ENCODE data around the gene PITPNB.

- TF ChIP-seq EZH2 (IDR thresholded peaks at IDR 0.05; ENCODE audit: low read length), result no peak
- TF ChIP-seq, protein P1, sequence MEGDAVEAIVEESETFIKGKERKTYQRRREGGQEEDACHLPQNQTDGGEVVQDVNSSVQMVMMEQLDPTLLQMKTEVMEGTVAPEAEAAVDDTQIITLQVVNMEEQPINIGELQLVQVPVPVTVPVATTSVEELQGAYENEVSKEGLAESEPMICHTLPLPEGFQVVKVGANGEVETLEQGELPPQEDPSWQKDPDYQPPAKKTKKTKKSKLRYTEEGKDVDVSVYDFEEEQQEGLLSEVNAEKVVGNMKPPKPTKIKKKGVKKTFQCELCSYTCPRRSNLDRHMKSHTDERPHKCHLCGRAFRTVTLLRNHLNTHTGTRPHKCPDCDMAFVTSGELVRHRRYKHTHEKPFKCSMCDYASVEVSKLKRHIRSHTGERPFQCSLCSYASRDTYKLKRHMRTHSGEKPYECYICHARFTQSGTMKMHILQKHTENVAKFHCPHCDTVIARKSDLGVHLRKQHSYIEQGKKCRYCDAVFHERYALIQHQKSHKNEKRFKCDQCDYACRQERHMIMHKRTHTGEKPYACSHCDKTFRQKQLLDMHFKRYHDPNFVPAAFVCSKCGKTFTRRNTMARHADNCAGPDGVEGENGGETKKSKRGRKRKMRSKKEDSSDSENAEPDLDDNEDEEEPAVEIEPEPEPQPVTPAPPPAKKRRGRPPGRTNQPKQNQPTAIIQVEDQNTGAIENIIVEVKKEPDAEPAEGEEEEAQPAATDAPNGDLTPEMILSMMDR (optimal IDR thresholded peaks at IDR 0.05 in 1 of 3, IDR thresholded peaks at IDR 0.05 in 1 of 3, conservative IDR thresholded peaks at IDR 0.05 in 1 of 3; ENCODE audit: extremely low read depth in 1 of 3, insufficient read depth in 2 of 3, low read length in 3 of 3), result no peak
Observed at GRCh38 chr22:27911330-27911729, 7.7 kb downstream of the PITPNB start.

Data from keratinocyte (primary cell).